Lung (tissue), 12 donors: Measurements from ENCODE around the gene ZIC2. TPM values are rescaled to one million over a fixed set of nuclear protein-coding genes. Genes with fewer than 3 reads are reported as not detected.

Source experiments
- ATAC-seq: fragments of 200-7000 bp; cut with Tn5 transposase; one replicate; pipeline ENCODE4 v1.9.1; 2020; ENCODE audit warnings: moderate number of reproducible peaks; ENCODE audit not compliant: insufficient read depth, low FRiP score
- DNase-seq, 3 donors: peaks; one replicate each; pipeline ENCODE4 v3.0.0-alpha.2; 2013 to 2017
- H3K27ac ChIP-seq, 2 donors: one replicate each; pipeline ENCODE4 v1.5.1; 2013; ENCODE audit warnings: mild to moderate bottlenecking in 2 of 2, moderate library complexity in 2 of 2, control low read depth in 1 of 2, inconsistent platforms in 1 of 2, low read depth in 1 of 2, low read length in 1 of 2
- H3K27me3 ChIP-seq, 3 donors: one replicate each; pipeline ENCODE4 v1.5.1; 2013; ENCODE audit warnings: low read length in 2 of 3; ENCODE audit not compliant: control insufficient read depth in 3 of 3, insufficient read depth in 3 of 3
- H3K36me3 ChIP-seq, 4 donors: one replicate each; pipeline ENCODE4 v1.5.1; 2013; ENCODE audit warnings: low read length in 4 of 4, mild to moderate bottlenecking in 1 of 4, moderate library complexity in 1 of 4; ENCODE audit not compliant: control insufficient read depth in 4 of 4, insufficient read depth in 4 of 4
- H3K4me1 ChIP-seq, 5 donors: one replicate each; pipeline ENCODE4 v1.5.1; 2013; ENCODE audit warnings: low read length in 5 of 5, mild to moderate bottlenecking in 2 of 5, moderate library complexity in 1 of 5; ENCODE audit not compliant: control insufficient read depth in 5 of 5, insufficient read depth in 5 of 5
- H3K4me3 ChIP-seq: one replicate; pipeline ENCODE4 v1.5.1; 2013; ENCODE audit warnings: mild to moderate bottlenecking, control low read depth, moderate library complexity
- H3K9ac ChIP-seq, 2 donors: one replicate each; pipeline ENCODE4 v1.5.1; 2013; ENCODE audit warnings: low read length in 2 of 2, control low read depth in 1 of 2; ENCODE audit not compliant: insufficient read depth in 1 of 2
- H3K9me3 ChIP-seq, 4 donors: one replicate each; pipeline ENCODE4 v1.5.1; 2013; ENCODE audit warnings: low read length in 3 of 4, mild to moderate bottlenecking in 1 of 4, moderate library complexity in 1 of 4; ENCODE audit not compliant: control insufficient read depth in 4 of 4, insufficient read depth in 3 of 4
- WGBS, 2 donors: extraction: QIAGEN DNeasy Blood & Tissue Kit; methylation state at CpG; one replicate each; pipeline ENCODE4 v1.1.7; 2013; 5-methylcytosine and 5-hydroxymethylcytosine counted together
- polyA plus RNA-seq, 2 donors: library from polyadenylated mRNA; stranded (reverse); fragments of 200-250 nt; gene quantifications; one replicate each; pipeline ENCODE4 v1.2.1, GENCODE V29; 2013
- total RNA-seq, 2 donors: library from RNA; depleted of rRNA in 1 of 2; stranded (reverse); fragments of >200 nt in 1 of 2; gene quantifications; one replicate each; pipeline ENCODE4 v1.2.1, GENCODE V29; 2014 to 2021
- TF ChIP-seq, protein P1 (sequence below): IDR thresholded peaks from 2 replicates; pipeline ENCODE4 v1.5.1; 2012; ENCODE audit warnings: mild to moderate bottlenecking; ENCODE audit errors: control extremely low read depth, extremely low read depth
- donor health status: control.
- donor health status: control.
- donor health status: Bipolar disorder and iron deficiency.
- donor health status: healthy.
- donor health status: DM: yes; HTN: yes; CAD: no.

The ZIC2 gene
- total and polyA plus RNA-seq, 4 donors: 0.06 TPM; not detected in 3

DNA sequence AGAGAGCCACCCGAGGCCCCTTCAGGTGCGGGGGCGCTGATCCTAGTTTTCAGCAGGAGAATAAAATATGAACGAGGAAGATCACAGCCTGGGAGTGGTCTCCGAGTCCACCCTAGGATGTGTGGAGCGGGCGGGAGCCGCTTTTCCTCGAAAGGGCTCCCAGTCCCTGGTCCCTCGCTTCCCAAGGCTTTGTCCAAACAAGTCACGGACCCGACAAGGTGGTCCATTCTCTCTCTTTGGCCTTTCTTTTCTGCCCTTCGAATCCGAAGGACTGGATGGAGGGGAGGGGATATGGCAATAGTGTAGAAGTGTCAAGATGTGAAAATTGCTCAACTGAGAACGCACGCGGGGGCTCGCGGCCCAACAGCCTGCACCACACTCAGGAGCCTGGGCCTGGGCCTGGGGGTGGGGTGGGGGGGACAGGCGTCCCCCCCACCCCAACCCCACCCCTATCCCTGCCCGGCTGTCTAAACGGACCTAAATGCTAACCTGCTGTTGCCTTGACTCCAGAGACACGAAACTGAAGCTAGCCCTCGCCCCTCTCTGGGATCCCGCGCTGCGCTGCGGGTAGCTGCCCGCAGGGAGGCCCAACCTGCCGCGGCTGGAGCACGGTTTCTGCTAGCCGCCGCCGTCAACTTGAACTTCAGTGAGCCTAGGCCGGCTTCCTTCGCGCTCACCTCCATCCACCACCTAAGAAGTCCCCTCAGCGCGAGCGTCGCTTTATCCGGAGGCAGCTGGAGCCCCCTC is 7.1 kb downstream of the ZIC2 start:
- Histone ChIP-seq H3K4me3 (no peak overlapping the region), H3K4me1 (peaks cover 0 to 6% (median 0%) of the 10 kb centered on the region in 5 donors), H3K27ac (no peak overlapping the region), H3K36me3 (no peaks in the 10 kb centered on the region), H3K27me3 (peaks cover 13 to 94% (median 94%) of the 10 kb centered on the region in 3 donors), H3K9ac (no peak overlapping the region), H3K9me3 (peaks cover 0 to 14% (median 0%) of the 10 kb centered on the region in 4 donors)
- no peak for ATAC-seq
- peak in 2 of 3 donors; percentile 6 to 16 for DNase-seq
- WGBS, 2 donors: 6 to 9% methylated on average over 37 to 43 of the region's 43 CpGs
- TF ChIP-seq, protein P1, sequence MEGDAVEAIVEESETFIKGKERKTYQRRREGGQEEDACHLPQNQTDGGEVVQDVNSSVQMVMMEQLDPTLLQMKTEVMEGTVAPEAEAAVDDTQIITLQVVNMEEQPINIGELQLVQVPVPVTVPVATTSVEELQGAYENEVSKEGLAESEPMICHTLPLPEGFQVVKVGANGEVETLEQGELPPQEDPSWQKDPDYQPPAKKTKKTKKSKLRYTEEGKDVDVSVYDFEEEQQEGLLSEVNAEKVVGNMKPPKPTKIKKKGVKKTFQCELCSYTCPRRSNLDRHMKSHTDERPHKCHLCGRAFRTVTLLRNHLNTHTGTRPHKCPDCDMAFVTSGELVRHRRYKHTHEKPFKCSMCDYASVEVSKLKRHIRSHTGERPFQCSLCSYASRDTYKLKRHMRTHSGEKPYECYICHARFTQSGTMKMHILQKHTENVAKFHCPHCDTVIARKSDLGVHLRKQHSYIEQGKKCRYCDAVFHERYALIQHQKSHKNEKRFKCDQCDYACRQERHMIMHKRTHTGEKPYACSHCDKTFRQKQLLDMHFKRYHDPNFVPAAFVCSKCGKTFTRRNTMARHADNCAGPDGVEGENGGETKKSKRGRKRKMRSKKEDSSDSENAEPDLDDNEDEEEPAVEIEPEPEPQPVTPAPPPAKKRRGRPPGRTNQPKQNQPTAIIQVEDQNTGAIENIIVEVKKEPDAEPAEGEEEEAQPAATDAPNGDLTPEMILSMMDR: no peak

DNA sequence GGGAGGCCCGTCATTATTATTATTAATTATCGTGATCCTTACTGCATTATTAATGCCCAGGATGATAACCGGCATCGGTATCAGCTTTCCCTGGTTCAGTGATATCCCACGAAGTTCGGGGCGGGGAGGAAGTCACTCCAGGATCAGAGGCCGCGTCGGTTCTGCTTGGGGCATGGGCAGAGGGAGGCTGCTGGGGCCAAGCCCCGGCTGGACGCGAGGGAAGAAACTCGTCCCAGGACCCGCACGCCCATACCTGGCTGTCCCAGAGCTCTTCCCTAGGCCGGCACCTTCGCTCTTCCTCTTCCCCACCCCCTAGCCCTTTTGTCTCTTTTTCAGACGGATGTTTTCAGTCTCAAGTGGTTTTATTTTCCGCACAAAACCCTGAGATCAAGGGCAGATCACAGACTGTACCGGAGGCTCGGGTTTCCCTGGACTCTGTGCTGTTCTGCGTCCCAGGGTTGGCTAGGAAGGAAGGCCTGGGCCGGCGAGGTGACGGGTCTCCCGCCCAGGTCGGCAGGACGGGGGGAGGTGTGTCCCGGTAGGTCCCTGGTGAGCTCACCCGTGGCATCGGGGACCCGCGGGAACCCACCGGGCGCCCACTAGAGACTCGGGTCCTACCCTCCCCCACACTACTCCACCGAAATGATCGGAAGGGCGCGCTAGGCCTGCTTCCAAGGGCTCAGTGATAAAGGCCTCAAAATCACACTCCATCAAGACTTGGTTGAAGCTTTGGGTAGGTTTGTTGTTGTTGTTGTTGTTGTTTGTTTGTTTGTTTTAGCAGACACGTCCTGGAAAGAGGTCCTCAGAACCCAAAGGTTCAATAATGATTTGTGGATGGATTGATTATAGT is 7.9 kb downstream of the ZIC2 start:
- Histone ChIP-seq H3K9me3 (peaks cover 0 to 12% (median 0%) of the 10 kb centered on the region in 4 donors), H3K27ac (no peak overlapping the region), H3K4me3 (no peak overlapping the region), H3K4me1 (peaks cover 0 to 6% (median 0%) of the 10 kb centered on the region in 5 donors), H3K9ac (no peak overlapping the region), H3K36me3 (no peaks in the 10 kb centered on the region), H3K27me3 (peaks cover 11 to 94% (median 94%) of the 10 kb centered on the region in 3 donors)
- TF ChIP-seq, protein P1: no peak
- no peak for ATAC-seq
- DNase-seq: peak in 2 of 3 donors; percentile 14 to 19
- 7 to 13% methylated on average over 42 of the region's 42 CpGs for WGBS, 2 donors

DNA sequence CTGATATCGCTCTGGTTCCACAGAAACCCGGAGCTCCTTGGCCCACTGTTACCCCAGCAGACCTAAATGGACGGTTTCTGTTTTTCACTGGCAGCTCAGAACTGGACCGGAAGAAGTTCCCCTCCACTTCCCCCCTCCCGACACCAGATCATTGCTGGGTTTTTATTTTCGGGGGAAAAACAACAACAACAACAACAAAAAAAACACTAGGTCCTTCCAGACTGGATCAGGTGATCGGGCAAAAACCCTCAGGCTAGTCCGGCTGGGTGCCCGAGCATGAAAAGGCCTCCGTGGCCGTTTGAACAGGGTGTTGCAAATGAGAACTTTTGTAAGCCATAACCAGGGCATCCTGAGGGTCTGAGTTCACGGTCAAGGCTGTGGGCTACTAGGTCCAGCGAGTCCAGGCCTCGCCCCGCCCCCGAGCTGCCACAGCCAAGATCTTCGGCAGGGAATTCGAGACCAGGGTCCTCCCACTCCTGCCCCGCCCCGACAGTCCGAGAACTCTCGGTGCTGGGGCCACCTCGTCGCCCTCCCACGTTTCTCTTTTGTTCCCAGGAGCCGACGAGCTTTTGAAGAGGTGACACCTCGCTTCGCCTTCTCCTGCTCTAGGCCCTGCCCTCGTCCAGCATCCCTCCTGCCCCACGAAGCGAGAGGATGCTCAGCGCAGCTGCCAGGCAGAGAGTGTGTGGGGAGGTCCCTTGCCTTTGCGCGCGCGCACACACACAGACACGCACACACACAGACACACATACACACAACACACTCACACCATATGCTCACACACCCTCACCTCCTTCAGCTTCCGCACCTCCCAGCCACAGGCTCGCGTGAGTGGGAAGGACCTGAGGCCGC is 8.8 kb downstream of the ZIC2 start:
- WGBS, 2 donors: 9 to 10% methylated on average over 39 to 42 of the region's 42 CpGs
- no peak for ATAC-seq
- peaks cover 6 to 98% (median 95%) of the 10 kb centered on the region in 3 donors for H3K27me3 ChIP-seq
- no peaks in the 10 kb centered on the region for H3K36me3 ChIP-seq
- H3K27ac ChIP-seq: no peak overlapping the region
- H3K9ac ChIP-seq: no peak overlapping the region
- peaks cover 0 to 6% (median 0%) of the 10 kb centered on the region in 5 donors for H3K4me1 ChIP-seq
- TF ChIP-seq, protein P1: no peak
- H3K9me3 ChIP-seq: peaks cover 0 to 8% (median 0%) of the 10 kb centered on the region in 4 donors
- no peak overlapping the region for H3K4me3 ChIP-seq
- peak in 2 of 3 donors; percentile 12 to 19 for DNase-seq
